GM19455 (cell line): ENCODE results near the gene SCYL1.

Experiments used
- ATAC-seq: cut with Tn5 transposase; IDR thresholded peaks from one replicate; pipeline ENCODE4 v1.9.1; 2021; ENCODE audit not compliant: unreplicated experiment

The SCYL1 gene

DNA sequence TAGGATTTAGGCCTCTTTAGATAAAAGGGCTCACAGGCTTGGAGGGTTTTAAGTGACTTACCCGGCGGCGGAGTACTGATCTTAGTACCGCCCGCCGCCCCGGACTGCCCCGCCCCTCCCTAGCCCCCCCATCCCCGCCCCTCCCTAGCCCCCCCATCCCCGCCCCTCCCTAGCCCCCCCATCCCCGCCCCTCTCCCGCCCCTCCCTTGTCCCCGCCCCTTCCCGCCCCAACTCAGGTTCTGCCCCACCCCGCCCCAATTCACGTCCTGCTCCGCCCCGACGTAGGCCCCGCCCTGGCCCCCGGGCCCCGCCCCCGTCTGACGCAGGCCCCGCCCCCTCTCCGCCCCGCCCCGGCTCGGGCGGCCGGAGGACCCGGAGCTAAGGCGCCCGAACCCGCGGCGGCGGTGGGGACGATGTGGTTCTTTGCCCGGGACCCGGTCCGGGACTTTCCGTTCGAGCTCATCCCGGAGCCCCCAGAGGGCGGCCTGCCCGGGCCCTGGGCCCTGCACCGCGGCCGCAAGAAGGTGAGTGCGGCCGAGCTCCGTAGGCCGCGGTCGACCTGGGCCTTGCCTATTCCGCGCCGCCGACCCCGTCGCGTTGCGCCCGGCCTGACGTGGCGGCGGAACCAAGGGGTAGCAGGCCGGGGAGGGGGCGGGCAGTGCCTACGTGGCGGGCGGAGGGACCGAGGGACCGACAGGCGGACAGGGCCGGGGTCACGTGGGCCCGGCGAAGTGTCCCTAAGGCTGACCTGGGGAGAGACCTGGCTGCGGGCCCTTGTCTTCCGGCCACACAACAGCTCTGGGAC lies at the start of gene SCYL1:
Gene SCYL1 (plus strand): TSS at position 343 of the 805 bp plus-strand sequence. CDS start 71 bp downstream, at position 414.
- ATAC-seq: peak; percentile 57

DNA sequence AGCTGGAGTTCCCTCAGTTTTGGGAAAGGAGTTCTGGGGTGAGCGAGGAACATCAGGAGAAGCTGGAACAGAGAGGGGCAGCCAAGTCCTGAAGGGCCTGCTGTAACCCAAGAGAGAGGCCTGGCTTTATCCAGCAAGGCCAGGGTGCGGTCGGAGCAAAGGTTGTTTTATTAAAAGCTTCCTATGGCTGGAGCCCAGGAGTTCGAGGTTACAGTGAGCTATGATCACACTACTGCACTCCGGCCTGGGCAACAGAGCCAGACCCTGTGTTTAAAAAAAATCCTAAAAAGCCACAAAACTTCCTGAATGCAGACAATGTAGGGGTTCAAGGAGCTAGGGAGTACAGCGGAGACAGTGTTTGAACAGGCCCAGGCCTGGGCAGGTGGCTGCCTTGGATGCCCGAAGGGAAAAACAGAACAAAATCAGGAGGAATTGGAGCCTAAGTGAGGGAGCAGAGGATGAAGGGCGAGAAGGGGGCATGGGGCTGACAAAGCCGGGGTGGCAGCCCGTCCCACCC lies 48.2 kb upstream of the SCYL1 start:
- ATAC-seq: peak; percentile 19

DNA sequence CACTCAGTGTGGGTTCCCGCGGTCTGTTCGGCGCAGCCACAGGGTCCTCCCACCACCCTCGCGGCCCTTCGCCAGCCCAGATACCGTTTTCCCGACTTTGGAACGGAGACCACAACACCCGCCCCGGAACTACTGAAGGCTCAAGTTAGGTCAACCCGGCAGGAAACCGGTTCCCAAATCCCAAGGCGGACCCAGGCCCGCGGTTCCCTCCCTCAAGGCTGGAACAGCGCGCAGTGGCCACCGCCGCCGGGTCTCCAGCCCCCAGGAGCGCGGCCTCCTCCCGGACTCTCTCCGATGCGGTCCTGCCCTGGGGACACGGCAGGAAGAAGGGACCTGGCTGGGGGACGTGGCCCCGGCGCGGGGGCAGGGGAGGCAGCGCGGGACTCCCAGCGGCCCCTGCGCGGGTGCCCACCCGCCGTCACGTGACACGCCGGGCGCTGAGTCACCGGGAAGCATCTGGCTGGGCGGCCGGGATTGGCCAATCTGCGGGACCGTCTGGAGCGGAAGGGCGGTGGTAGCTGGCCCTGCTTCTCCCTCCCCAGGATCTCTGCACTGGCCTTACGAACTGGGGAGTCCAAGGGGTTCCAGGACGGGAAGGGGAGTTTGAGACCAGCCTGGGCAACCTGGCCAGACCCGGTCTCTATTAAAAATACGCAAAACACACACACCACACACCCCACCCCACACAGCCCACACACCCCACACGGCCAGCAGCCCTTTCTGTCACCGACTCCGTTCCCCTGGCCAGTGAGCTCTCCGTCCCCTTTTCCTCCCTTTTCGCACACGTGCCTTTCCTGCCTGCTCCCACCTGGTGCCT lies 47.5 kb upstream of the SCYL1 start:
- ATAC-seq: peak; percentile 85

DNA sequence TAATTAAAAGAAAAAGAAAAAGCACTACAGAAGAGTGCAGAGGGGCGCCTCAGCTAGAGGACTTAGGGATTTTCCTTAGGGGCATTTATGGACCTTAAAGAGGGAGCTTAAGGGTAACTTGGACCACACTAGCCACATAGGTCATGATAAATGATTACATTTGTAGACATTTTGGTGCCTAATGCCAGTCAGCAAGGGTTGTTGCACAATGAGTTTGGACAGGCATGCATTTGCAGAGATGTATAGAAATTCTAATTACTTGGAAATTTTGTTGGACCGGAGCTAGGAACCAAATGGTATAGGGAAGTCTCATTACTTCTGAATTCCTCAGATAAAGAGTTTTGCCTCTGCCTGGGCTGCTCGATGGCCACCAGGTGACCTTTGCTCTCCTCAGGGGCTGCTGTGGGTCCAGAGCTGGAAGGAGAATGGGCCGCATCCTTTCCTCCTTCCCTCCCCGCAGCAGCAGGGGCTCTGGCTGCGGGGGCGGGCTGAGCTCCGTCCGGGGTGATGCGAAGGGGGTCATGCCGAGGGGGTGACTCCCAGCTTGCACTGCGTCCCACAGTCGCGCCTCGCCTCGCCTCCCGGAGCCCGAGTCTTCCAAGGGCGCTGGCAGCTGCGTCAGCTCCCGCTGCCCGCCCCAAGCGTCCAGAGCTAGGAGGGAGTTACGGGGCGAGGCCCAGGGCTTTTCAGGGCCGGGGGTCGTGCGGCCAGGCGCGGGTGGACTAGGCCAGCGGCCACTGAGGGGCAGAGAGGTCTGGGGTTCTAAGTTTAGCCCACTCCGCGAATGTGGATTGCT lies 46.3 kb upstream of the SCYL1 start:
- no peak for ATAC-seq

DNA sequence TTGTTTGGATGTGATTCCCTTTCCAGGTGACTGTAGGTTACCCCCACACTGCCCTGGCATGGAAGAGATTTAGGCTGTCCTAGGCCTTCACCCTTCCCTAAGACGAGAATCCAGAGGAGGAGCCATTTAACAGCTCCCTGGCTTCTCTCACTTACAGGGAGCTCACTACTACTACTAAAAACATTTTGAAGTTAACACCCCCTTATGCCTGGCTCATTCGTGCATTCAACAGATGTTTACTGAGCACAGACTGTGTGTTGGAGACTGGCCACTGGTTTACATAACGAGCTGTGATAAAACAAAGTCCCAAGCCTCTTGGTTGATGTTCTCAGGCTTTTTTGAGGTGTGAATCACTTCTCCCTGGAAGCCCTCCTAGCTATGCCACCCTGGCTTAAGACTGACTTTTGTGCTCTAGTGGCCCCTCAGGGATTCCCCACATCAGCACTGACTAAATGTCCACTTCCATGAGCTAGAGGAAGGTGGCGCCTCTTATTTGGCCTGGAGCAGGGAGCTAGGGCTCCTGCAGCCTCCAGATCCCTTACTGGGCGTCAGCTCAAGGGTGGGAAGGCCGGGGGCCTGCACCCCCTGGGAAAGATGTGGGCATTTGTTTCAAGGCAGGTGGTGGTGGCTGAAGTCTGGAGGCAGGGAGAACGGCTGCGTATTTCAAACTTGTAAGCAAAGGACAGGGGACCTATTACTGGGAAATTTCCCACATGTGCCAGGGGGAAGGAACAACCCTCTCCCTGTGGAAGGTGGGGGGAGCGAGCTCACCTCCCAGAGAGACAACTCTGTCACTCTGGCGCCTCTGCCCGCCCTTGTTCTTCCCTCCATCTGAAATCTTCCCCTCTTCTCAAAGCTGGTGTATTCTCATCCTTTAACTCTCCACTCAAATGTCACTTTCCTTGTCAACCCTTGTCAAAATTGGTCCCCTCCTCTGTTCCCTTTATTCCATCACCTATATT lies 45.4 kb upstream of the SCYL1 start:
- no peak for ATAC-seq

DNA sequence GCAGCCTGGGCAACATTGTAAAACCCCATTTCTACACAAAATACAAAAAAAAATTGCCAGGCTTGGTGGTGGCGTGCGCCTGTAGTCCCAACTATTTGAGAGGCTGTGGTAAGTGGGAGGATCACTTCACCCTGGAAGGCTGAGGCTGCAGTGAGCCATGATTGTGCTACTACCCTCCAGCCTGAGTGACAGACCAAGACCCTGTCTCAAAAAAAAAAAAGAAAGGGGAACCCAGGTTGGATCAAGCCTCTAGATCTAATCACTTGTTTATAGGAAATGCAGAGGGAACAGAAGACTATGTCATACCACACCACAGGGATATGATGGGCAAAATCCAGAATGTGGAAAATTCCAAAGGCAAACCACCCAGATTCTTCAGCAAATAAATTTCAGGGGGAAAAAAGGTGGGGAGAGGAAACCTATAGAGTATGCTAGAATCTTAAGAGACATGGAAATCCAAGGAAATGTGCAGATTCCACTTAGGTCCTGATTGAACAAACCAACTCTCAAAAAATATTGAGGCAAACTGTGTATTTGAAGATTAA lies 42.5 kb upstream of the SCYL1 start:
- ATAC-seq: no peak

DNA sequence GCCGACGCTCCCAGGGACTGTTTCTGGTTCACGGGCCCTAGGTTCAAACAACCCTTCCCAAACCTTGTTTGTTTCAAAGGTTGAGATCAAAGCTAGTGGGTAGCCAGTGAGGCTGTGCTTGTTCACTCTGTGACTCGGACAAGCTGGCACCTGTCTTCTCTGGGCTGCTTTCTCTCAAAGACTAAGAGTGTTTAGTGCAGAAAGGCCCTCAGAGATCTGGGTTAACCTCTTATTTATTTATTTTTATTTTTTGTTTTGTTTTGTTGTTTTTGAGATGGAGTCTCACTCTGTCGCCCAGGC lies 39.0 kb upstream of the SCYL1 start:
- ATAC-seq: no peak

DNA sequence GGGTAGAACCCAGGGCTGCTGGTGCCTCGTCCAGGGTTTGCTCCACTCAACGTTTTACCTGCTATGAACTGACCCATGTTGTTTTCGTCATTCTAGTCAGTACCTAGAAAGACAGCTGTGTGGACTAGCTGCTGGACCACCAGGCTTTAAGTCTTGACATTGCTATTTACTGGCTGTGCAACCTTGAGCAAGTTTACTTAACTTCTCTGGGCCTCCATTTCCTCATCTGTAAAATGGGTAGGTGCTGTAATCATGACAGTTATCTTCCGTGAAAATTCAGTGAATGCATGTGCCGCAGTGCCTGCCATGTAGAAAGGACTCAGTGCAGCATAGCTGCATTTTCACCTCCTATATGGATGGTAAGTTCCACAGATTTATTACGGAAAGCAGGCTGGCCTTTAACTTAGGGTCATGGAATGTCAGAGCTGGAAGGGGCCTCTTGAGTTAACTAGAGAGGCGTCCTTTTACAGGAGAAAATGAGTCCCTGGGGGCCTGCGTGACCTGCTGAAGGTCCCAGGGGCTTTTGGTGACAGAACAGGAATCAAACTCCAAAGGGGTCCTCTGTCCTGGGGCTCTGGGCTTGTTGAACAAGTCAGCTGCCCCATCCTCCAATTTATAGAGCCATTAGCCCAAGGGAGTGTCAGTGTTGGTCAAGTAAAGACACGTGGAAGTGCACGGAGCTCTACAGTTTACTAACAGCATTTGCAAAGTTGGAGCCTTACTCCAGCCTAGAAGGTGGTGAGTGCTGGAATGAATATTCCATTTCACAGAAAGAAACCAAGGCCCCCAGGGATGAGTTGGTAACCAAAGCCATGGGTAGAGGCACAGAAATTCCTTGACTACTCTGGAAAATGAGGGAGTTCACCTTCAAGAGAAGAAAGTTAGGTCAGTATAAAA lies 38.1 kb upstream of the SCYL1 start:
- no peak for ATAC-seq

DNA sequence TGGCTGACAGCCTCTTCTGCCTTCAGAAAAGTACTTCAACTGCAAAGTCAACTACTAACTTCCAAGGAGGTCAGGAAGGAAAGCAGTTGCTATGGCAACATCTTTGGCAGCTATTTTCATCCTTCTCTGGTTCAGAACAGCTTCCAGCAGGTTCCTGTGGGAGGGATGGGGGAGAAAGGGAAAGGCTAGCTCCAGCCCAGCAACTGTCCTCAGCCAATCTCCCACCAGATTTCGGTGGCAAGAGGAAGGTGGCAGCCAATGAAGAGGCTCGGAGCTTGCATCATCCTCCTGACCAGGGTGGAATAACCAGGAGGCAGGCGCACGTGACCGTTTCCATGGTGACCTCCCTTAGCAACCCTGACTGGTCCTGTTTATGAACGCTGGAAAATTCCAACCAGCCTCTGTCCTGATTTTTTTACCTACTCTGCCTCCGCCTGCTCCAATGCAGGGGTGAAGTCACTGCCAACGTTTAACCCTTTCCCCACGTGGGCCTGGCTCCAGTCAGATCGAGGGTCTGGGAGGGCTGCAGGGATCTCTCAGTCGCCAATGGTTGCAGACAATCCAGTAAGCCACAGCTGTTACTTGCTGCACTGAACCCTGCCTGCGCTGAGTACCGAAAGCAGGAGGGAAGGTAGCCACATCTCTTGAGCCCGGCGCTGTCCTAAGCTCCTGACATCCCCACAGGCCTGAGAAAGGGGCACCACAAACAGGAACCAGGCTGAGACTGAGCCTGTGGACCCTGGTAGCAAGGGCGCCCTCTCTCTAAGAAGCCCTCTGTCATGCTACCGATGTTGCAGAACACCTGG lies 37.2 kb upstream of the SCYL1 start:
- no peak for ATAC-seq

DNA sequence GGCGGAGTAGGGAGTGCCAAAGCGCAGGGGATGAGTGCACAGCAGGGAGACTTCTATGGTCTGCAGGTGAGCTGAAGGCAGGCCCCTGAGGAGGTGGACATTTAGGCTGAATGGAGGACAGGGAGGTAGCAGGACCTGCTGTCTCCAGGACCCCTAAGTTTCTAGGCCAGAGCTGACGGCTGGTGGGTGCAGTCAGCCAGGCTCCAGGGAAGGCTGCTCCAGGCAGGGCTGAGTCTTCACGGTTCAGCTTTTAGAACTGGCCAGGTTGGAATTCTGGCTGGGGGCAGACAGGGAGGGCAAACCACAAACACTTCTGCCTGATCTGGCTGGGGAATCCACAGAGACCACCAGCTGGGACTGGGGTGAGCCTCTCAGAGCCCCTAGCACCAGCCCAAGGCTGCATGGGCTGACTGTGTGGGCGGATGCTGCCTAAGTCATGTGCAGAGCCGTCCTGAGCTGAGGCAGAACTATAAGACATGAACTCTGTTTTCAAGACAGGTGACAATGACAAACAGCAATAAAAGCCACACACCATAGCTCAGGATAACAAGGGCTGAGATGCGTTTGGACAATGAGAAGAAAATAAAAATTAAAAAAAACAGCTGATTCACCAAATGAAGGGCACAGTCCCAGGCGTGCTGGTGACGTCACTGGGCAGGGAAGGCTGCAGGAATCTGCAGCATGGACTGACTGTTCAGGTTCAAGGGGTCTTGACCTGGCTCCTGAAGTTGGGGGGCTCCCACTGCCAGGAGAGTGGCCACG lies 36.4 kb upstream of the SCYL1 start:
- ATAC-seq: no peak

DNA sequence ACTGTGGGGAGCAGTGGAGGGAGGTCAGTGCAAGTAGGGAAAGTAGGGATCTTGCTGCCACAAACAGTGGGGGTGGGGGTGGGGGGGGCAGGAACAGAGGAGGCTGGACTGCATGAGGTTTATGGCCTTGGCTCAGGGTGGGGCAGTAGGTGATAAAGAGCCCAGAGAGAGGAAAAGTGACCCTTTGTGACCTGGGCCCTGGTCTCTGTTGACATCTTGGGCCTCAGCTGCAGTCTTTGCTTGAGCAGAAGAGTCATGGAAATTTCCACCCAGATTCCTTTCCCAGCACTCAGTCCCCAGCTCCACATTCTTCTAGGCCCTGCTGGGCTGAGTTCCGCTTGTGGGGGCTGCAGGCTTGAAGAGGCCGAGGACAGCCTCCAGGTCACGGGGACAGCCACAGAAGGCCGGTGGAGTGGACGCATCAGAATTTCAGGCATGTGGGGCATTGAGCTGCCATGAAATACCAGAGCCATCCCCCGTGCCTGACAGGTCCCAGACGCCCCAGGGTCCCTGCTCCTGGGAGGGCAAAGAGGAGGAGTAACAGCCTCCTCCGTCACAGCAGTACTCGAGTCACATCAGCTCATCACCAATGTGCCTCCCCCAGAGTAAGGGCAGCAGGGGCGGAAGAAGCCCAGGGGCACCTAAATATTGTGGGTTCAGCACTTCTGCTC lies 35.7 kb upstream of the SCYL1 start:
- ATAC-seq: no peak

DNA sequence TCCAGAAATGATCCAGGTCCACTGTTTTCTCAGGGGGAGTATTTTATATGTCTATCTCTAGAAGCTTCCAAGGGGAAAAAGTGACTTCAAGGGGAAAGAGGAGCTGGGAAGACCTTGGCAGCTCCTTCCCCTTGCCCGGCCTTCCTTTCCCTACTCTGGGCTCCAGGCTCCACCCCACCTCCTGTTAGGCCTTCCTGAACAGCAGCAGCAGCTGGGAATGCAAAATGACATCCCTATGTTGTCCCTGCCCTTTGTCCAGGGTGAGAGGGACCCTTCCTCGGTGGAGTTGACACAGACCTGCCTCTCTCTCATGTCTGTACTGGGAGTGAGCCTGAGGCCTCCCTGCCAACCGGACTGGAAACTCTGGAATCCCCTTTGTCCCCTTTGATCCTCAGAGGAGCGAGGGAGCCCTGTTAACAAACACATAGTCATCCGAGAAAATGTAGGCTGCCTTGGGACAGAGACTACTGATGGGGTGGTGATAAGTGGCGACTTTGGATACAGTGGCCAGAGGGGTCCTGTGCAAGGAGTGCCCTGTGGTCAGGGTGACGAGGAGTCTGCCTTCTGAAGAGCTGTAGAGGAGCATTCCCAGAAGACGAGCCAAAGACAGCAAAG lies 35.1 kb upstream of the SCYL1 start:
- no peak for ATAC-seq

DNA sequence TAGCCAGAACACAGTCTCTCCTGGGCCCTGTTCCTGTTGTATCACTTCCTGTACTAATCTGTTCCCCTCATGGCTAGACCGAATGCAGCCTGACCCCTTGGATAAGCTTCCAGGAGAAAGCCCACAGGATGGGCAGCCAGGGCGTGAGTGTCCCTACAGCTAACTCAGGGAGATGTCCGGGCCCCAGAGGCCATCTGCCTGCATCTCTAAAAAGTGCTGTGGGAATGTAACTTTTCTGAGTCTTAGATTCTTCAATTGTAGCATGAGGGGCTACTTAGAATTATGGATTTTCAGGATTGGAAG lies 33.8 kb upstream of the SCYL1 start:
- no peak for ATAC-seq

DNA sequence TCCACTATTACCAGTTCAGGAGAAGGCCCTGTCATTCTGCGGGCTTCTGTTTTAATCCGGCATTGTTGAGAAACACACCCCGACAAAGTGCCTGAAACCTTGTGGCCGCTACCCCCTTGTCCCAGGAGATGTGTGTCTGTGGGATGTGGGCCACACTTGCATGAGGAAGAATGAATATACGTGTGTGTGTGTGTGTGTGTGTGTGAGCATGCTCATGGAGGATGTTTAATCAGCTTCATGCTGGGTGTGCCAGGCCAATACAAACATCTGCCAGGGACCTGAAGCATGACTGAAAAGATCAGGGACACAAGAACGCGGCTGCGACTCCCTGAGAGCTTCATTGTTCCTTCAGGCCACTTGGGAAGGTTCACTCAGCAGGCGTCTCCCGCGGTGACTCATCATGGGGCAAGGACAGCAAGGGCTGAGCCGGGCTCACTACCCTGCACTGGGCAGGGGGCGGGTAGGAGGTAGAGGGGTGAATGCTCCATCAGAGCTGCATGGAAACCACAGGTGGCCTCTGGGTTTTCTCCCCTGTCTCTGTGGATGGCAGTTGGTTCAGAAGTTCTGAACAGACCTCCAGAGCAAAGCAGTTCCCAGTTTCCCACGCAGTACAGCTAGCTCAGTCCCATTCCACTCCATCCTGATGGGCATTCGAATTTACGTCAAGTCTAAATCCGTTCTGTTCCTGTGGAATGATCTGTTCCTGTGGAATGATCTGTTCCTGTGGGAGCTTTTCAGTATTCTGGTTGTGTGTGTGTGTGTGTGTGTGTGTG lies 33.1 kb upstream of the SCYL1 start:
- no peak for ATAC-seq

DNA sequence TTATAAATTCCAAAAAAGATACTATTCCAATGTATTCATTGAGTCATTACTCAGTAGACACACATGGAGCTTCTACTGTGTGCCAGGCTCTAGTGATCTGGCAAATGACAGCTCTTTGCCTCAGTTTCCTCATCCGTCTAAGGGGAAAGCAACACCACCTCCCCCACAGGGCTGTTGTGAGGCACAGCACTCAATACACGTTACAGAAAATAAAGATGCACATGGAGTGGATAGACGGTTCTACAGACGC lies 32.6 kb upstream of the SCYL1 start:
- no peak for ATAC-seq
